Right lobe of liver (tissue), 4 donors: ENCODE measurements around the gene LENG9.

Experiments
- CTCF ChIP-seq, 4 donors: fragments of 200-600 bp in 3 of 4; fragments of 450-650 bp in 1 of 4; IDR thresholded peaks; one replicate each; pipeline versions ENCODE4 v1.5.1 to v1.8.0; 2016 to 2022; ENCODE audit warnings: antibody characterized with exemption in 4 of 4, mild to moderate bottlenecking in 2 of 4
- POLR2A ChIP-seq: fragments of 450-650 bp; IDR thresholded peaks from one replicate; pipeline ENCODE4 v1.6.1; 2017; ENCODE audit warnings: antibody characterized with exemption, mild to moderate bottlenecking
- donor health status: DM: no; HTN: no; CAD: no.
- donor health status: DM: no; HTN: no; CAD: no.
- donor health status: DM: no; HTN: yes; CAD: no.

GRCh38 chr19:54425382-54425723 is 38.2 kb downstream of the LENG9 start:
- no peak for TF ChIP-seq POLR2A
- no peak for TF ChIP-seq CTCF (IDR thresholded peaks at IDR 0.05)
